ENCODE data around the gene ZNF827.

DNA sequence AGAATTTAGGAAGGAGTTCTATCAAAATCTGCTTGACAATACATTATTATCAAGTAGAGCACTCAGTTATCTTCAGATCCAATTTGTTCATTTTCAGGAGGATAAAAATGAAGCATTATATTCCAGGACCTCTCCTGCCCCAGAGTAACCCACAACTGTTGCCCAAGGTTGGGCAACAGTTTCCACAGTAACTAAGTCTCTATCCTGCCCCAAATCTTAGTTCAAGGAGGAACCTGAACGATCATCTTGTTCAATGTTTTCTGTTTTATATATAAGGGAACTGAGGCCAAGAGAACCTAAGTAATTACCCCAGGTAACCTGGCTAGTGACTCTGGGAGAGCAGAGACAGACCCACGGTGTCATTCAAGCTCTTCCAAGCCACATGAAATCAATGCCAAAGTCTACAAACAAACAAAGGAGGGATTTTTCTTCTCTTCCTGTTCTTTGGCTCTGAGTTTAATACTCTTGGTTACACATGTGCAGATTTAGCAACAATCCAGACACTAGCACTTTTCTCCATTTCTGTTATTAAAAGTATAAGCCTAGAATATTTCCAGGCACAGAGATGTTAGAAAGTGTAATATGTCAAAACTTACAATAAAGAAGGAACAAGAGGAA, 153.1 kb downstream of the ZNF827 start:
- no peak for TF ChIP-seq EP300 (IDR thresholded peaks at IDR 0.05; ENCODE audit: borderline replicate concordance)
- TF ChIP-seq NFIC (IDR thresholded peaks at IDR 0.05) = no peak
- no peak for TF ChIP-seq TCF12 (IDR thresholded peaks at IDR 0.05; ENCODE audit: low read depth)
- TF ChIP-seq YY1 (IDR thresholded peaks at IDR 0.05; ENCODE audit: low read depth) = no peak
